DMS153 (cell line): ENCODE results near the gene OPHN1.
"Not testable (repeated sequence)": the region's sequence is repeated elsewhere in the genome, so short reads cannot be mapped to it uniquely, and the experiment has no call there.

Experiments
- DNase-seq: peaks from one replicate; lab custom pipeline; 2025; lab: John Stamatoyannopoulos, UW

Gene OPHN1

DNA sequence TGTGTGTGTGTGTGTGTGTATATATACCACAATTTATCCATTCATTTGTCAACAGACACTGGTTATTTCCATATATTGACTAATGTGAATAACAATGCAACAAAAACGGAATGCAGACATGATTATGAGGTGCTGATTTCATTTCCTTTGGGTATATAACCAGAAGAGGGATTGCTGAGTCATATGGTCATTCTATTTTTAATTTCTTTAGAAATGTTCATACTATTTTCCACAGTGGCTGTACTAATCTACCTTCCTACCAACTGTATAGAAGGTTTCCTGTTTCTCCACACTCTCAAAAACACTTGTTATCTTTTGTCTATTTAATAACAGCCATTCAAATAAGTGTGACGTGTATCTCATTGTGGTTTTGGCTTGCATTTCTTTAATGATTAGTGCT is 269.9 kb downstream of the OPHN1 start:
- no peak for DNase-seq

DNA sequence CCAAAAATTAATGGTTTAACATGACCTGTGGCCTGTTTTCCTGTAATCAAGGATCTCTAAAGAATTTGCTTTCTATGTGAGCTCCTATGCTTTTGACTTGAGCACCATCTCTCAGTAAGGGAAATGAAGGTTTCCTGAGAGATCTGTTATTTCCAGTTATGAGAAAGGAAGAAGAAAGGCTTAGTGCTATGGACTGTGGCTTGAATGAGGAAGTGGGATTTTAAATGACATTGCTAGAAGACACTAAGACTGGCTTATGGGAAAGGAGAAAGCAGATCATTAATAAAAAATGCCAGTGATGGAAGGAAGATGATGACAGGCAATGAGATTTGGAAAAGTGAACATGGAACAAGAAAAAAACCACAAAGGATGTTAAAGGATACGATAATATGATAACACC is 285.4 kb downstream of the OPHN1 start:
- DNase-seq, result no peak

DNA sequence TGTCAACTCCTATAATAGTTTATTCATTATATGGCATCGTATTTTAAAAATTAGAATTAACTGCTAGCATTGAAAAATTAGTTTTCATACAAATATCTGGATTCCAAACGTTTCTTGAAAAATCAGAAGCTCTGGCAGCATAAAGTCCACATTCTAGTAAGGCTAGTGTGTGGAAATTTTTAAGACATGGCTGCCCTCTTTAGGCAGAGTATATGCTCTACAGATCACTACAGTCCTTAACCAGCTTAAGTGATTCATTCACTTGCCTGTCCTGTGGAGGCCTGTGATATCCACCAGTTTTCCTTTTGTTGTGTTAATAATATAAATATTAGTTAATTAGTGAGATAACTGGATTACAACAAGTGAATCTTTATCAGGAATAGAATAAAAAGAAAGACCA is 287.2 kb downstream of the OPHN1 start:
- no peak for DNase-seq

DNA sequence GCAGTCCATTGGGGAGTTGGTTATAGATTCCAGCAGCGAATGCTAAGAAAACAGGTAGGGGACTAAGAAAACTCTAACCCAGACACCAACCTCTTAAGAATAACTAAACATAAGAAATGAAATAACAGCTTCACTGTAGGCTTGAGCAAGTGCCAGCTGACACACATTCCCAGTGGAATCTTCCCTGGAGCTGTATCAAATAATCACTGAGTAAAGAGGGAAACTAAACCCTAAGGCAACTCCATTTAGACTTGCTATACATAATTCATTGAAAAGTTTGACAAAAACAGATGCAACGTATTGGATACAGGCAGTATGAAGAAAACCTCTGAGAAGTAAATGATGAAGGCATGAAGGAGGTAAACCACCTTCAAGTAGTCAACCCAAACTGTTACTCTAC is 293.5 kb downstream of the OPHN1 start:
- no peak for DNase-seq

DNA sequence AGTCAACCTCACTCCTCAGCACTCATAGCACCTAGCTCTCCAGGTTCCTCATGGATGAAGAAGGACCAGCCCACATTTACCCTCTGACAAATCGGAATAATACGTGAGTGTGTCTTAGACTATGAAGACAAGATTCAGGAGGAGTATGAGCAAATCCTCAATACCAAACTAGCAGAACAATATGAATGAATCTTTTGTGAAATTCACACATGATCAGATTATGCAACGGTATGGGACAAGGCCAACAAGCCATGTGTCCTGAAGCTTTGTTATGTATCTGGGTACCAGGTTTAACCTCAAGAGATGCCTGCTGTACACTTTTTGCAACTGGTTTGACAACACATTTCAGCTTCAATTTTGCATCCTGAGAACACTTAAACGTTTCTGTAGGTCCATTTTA is 300.1 kb downstream of the OPHN1 start:
- DNase-seq, result no peak

DNA sequence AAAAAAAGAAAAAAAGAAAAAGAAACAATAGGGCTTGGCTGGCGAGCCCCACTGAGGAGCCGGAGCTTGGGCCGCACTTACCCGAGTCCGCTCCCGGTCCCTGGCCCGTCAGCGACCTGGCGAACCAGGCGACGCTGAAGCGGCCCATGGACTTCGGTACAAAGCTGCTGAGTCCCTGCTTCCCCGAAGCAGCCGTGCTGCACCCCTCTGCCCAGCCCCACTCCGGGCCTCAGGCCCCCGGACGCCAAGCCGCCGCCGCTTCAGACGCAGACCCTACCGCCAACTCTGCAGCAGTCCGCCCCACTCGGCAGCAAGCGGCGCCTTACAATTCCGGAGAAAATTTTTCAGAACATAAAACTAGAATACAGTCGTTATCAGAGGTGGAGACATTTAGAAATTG is 300.5 kb downstream of the OPHN1 start:
- DNase-seq, result no peak

DNA sequence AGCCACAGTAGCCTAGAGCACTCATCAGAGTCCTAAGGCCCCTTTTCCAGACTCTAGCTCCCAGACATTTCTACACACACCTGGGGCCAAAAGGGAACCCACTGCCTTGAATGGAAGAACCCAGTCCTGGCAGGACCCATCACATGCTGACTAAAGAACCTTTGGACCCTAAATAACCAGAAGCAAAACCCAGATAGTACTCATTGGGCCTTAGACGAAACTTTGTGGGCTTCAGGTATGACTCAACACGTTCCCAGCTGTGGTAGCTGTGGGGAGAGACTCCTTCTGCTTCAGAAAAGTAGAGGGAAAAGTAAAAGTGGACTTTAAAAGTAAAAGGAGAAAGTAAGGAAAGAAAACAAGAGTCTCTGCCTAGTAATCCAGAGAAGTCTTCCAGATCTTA is 311.5 kb downstream of the OPHN1 start:
- DNase-seq, result no peak

DNA sequence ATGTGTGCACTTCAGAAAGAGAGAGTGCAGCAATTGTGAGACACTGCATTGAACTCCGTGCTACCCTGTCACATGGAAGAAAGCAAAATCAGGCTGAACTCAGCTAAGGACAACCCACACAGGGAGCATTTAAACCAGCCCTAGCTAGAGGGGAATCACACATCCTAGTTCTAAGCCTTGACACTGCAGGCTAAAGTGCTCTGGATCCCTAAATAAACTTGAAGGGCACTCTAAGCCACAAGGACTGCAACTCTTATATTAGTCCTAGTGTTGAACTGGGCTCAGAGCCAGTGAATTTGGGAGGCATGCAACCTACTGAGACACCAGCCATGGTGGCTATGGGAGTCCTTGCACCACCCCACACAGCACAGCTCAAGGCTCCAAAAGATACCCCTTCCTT is 311.9 kb downstream of the OPHN1 start:
- no peak for DNase-seq

DNA sequence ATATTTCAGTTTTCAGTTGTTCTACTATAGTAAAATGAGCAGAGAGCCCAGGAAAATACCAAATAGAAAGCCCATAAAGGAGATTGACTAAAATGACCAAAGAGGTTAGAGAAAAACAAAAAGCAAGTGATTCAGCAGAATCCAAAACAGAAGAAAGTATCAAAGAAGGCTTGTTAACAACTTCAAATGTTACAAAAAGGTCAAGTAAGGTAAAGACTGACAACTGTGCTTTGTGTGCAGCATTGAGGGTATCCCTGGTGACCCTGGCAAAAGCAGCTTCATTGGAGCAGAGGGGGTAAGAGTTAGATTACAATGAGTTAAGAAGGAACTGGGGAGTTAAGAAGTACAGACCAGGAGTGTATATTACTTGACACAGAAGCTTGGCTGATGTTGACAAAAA is 317.9 kb downstream of the OPHN1 start:
- DNase-seq, result no peak

DNA sequence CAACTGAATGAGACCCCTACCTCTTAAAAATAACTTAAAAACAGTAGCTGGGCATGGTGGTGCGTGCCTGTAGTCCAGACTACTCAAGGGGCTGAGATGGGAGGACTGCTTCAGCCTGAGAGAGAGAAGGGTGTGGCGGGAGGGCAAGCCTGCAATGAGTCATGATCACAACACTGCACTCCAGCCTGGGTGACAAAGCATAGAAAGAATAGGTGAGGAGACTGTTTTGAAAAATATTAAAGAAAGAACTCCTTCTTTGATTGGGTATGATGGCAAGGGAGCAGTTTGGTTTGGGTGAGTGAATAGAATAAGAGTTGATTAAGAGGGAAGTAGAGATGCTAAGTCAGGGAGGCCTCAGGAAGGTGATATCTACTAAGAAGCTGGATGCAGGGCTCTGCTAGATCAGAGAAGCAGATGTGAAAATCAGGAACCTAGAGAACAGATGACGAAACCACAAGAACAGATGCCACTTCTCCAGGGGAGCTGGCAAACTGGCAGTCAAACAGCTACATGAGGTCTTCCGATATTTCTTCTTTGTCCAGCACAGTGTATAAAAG is 318.6 kb downstream of the OPHN1 start:
- DNase-seq, result no peak

DNA sequence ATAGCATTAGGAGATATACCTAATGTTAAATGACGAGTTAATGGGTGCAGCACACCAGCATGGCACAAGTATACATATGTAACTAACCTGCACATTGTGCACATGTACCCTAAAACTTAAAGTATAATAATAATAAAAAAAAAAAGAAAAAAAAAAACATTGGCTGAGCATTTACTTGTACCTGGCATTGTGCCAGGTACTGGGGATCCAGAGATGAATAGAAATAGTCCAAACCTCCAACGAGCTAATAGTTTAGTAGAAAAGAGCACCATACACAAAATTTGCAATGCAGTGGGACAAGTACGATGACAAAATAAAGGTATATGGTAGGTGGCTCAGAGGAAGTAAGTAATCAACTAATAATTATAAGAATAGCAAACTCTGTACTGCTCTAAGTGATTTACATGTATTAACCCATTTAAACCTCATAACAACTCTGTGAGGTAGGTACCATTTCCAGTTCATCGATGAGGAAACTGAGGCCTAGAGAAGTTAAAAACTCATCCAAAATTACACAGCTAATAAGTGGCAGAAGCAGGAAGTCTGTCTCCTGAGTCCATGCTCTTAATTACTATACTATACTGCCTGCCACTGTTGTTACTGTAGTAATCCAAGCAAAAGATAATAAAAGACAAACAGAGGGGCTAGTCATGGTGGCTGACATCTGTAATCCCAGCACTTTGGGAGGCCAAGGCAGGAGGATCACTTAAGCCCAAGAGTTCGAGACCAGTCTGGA is 319.3 kb downstream of the OPHN1 start:
- no peak for DNase-seq

DNA sequence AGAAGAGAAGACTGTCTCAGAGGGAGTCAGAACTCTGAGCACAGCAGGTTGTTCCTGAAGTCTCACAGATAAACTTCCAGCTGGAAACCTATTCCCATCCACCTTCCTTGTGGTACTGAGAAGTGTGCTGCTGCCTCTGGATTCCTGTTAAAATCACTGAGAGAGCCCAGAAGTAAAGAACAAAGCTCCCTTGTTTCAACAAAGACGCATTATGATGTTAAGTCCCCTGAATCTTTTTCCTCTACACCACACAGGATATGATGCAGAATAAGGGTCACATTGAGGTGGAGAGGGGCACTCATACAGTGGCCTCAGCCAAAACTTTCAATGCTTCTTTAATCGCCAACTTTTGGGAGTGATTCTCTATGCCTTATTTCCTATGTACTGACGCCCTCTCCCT is 321.0 kb downstream of the OPHN1 start:
- no peak for DNase-seq

DNA sequence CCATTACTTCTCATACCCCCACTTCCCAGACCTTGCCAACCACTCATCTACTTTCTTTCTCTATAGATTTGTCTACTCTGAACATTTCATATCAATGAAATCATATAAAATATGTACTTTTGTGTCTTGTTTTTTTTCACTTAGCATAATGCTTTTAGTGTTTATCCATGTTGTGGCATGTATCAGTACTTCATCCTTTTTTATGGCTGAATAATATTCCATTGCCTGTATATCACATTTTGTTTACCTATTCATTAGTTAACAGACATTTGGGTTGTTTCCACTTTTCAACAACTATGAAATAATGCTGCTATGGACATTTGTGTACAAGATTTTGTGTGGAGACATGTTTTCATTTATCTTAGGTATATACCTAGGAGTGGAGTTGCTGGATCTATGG is 324.1 kb downstream of the OPHN1 start:
- DNase-seq, result no peak

DNA sequence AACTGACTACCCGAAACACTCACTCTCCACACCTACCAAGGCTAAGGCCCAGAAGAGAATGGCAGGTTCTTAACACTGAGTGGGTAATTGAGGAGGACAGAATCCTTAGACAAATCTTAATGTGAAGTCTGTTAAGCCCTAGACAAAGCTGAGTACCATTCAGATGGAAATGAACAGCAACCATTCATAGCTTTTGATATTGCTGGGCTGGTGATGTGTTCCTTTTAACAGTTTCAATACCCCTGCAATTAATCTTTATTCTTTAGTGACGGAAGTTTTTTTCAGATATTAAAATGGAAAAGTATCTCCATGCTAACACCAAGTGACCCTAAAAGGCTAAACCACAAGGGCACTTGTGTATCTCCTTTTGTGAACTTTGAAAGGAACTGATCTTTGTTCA is 334.9 kb downstream of the OPHN1 start:
- no peak for DNase-seq

DNA sequence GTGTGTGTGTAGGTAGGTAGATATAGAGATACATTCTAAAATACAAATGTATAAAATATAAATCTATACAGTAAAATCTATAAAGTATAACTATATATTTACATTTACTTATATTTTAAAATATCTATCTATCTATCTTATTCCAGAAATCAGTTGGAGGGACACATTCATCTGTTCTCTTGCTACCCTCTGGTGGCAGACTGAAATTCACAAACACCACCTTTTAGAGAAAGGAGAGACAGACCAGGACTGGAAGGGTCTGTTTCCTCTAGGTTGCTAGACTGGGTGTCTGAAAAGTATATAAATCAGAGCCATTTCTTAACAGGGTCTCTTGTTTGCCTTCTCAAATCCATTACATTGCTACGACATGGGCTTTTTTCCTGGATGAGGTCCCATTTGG is 343.0 kb downstream of the OPHN1 start:
- no peak for DNase-seq

DNA sequence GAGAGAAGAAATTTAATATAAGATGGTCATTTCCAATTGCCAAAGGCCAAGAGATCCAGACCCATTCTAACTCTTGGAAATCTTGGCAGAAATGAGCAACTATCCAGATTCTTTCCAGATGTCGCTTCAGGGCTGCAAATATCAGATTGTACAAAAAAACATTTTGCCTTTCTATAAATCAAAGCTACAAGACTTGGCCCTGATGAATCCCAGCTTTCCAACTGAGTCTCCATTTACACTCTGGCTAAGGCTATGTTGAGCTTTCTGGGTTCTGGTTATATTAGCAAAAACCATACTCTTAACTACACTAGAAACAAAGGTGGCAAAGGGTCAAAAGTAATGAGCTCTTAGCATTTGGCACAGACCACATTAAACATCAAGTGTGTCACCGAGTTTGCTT is 345.8 kb downstream of the OPHN1 start:
- DNase-seq, result no peak

DNA sequence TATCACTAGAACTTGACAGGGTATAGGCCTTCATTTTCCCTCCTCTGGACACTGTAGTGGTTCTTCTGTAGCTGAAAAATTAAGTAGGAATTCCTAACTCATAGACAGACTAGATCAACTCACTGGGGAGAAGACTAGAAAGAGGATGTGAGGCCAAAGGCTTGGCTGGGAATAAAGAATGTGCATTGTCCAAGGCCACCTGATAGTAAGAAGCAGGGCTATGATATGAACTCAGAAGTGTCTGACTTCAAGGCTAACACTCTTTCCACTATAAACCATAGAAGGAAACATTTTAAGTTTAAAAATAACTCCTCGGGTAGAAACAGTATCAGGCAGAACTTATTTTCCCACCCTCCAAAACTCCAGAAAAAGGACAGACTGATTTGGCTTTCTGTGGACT is 346.6 kb downstream of the OPHN1 start:
- no peak for DNase-seq

DNA sequence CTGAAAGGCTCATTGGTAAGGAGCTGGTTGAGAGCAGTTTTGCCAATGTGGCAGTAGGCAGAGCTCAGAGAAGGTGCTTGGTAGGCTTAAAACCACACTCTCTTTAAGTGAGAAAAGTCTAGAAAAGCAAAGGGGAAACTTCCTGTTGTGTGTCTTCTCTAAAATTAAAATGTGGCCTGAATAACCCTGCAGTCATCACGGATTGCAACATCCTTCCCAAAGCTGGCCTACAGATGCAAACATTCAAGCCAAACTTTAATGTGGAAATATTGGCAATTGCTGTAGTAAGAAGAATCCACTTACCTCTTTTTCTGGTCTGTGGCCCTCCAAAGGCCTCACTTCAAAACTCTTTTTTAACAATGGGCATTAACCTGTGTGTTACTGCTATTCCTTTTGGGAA is 348.5 kb downstream of the OPHN1 start:
- DNase-seq, result no peak

DNA sequence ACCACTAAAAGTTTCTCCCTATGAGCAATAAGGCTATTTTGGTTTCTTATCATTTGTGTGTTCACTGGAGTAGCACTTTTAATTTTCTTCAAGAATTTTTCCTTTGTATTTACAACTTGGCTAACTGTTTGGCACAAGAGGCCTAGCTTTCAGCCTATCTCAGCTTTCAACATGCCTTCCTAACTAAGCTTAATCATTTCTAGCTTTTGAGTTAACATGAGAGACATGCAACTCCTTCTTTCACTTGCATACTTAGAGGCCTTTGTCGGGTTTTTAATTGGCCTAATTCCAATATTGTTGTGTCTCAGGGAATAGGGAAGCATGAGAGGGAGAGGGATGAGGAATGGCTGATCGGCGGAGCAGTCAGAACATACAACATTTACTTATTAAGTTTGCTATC is 349.8 kb downstream of the OPHN1 start:
- DNase-seq, result no peak

DNA sequence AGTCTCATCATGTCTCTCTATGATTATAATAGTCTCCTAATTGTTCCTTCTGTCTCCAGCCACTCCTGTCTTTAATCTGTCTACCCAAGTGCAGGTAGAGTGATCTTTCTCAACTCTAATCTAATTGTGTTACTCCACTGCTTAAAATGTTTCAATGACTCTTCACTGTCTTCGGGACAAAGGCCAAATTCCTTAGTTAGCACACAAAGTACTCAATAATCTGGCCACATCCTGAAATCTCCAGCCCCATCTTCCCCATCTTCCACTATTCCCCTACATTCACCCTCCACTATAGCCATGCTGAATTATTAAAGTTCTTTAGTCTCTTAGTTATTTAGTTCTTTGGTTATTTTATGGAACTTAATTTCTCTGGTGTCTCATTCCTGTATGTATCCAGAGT is 353.3 kb downstream of the OPHN1 start:
- DNase-seq, result no peak

DNA sequence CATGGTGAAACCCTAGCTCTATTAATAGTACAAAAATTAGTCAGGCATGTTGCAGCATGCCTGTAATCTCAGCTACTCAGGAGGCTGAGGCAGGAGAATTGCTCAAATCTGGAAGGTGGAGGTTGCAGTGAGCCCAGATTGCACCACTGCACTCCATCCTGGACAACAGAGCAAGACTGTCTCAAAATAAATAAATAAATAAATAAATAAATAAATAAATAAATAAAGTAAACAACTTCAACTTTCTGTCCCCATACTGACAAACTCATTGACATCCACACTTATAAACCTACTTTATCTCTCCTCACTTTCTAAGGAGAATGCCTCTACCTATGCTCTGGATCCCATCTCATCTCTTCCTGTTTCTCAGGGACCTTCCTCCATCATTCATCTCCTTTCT is 354.5 kb downstream of the OPHN1 start:
- DNase-seq, result not testable (repeated sequence)

DNA sequence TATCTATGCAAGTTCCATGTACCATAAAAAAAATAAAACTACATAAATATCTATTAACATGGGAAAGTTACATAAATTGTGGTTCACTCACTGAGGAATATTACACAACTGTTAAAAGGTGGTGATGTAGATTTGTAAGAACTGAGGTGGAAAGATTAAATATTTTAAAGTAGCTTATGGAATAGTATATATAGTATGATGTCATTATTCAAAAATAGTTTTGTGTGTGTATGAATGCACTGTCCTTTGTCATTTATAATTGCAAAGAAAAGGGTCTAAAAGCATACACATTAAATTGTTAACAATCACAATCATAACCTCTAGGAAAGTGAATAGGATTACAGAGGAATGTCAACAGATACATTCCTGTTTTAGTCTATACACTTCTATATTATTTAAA is 355.9 kb downstream of the OPHN1 start:
- no peak for DNase-seq

DNA sequence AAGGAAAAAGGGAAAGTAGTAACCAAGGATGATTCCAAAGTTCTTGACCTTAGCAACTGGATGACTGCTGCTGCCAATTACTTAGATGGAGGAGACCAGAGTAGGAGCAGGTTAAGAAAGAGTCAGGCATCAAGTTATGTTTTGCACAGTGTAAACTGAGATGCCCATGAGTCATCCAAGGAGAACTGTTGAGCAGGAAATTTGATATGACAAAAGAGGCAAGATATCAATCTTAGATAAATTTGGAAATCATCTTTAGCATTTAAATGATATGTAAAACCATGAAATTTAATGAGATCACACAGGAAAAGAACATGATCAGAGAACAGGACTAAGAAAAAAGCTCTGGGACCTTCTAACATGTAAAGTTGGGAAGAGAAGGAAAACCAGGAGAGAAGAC is 361.3 kb downstream of the OPHN1 start:
- no peak for DNase-seq

DNA sequence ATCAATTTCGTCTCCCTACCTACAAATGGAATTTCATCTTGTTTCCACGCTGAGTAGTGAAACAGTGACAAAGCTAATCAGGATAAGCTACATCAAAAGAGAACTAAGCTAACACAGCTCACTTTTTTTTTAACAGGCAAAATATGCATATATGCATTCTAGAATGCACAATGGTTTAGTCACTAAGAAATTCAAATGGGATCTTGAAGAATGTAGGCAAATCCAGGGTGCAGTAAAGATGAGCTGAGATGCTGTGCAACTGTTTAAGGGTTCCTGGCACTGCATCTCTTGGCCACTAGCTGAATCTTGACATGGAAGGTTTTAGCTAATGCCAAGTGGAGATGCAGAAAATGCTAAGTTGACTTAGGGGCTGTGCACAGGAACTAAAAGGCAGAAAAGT is 363.2 kb downstream of the OPHN1 start:
- DNase-seq, result not testable (repeated sequence)

DNA sequence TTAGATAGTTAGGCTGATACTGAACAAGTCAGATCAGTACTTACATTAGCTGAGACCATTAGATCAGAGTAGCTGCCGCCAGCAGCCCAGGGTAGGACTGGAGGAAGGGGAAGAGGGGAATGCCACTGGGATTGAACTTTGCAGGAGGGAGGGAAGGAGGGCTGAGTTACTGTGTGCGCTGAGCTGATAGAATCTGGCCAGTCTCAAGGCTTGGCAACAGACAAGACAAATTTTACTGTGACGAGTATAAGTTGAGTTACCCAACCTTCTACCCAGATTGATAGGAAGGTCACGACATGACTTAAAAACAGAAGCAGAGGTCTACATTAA is 372.1 kb downstream of the OPHN1 start:
- no peak for DNase-seq
